Measurements from ENCODE around the gene MRPS27.

MRPS27 gene

DNA sequence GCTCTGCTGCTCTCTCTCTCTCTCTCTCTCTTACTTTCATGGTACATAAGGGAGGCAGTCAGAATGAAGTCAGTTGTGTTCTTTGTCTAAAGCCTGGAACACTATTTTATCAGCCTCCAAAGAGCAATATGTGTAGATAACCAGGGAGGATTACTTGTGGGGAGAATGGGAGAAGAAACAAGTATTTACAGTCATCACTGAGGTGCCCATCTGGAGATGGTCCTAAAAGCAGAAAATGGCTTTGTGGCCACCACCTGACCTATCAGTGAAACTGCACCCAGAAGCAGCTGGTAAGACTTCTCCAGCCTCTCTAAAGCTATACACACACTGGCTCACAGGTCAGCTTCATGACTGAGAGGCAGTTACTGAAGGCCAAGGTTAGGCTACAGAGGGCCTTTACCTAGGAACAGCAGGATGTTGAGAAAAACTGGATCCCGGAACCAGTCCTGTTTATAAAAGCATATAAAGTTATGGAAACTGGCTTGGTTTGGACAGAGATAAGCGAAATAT, 75.1 kb downstream of the MRPS27 start:
- H3K4me1 Mint-ChIP-seq = peaks cover 53% of the 10 kb centered on the region
- H3K9me3 Mint-ChIP-seq = no peaks in the 10 kb centered on the region
- no peak overlapping the region for H3K4me3 Mint-ChIP-seq
- H3K27ac Mint-ChIP-seq = peak overlapping the region; percentile 68
- TF ChIP-seq, protein P1, sequence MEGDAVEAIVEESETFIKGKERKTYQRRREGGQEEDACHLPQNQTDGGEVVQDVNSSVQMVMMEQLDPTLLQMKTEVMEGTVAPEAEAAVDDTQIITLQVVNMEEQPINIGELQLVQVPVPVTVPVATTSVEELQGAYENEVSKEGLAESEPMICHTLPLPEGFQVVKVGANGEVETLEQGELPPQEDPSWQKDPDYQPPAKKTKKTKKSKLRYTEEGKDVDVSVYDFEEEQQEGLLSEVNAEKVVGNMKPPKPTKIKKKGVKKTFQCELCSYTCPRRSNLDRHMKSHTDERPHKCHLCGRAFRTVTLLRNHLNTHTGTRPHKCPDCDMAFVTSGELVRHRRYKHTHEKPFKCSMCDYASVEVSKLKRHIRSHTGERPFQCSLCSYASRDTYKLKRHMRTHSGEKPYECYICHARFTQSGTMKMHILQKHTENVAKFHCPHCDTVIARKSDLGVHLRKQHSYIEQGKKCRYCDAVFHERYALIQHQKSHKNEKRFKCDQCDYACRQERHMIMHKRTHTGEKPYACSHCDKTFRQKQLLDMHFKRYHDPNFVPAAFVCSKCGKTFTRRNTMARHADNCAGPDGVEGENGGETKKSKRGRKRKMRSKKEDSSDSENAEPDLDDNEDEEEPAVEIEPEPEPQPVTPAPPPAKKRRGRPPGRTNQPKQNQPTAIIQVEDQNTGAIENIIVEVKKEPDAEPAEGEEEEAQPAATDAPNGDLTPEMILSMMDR (IDR thresholded peaks at IDR 0.05) = peak; percentile 40
- no peaks in the 10 kb centered on the region for H3K27me3 Mint-ChIP-seq (ENCODE audit: low read depth, poor library complexity)
- peak; percentile 16 for DNase-seq
- H3K36me3 Mint-ChIP-seq (ENCODE audit: low read depth) = peaks cover under 1% of the 10 kb centered on the region

DNA sequence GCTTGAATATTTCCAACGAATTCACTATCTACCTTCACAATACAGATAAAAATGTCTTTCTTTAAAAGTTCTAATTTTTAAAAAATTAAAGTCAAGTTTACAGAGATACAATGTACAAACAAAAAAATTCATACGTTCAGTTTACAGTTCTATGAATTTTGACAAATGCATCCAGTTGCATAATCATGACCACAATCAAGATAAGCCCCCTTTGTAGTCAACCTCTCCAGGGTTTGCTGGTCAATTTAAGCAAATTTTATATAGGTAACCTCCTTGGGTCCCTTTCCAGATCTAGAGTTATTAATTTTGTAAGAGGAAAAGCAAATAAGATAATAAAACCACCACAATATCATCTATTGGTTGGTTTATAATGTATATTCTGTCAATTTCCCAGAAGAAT, 76.3 kb downstream of the MRPS27 start:
- H3K36me3 Mint-ChIP-seq (ENCODE audit: low read depth) = no peaks in the 10 kb centered on the region
- DNase-seq = no peak
- H3K27ac Mint-ChIP-seq = peak overlapping the region; percentile 36
- peaks cover 62% of the 10 kb centered on the region for H3K4me1 Mint-ChIP-seq
- H3K27me3 Mint-ChIP-seq (ENCODE audit: low read depth, poor library complexity) = no peaks in the 10 kb centered on the region
- H3K4me3 Mint-ChIP-seq = no peak overlapping the region
- TF ChIP-seq, protein P1 (IDR thresholded peaks at IDR 0.05) = no peak
- H3K9me3 Mint-ChIP-seq = no peaks in the 10 kb centered on the region

DNA sequence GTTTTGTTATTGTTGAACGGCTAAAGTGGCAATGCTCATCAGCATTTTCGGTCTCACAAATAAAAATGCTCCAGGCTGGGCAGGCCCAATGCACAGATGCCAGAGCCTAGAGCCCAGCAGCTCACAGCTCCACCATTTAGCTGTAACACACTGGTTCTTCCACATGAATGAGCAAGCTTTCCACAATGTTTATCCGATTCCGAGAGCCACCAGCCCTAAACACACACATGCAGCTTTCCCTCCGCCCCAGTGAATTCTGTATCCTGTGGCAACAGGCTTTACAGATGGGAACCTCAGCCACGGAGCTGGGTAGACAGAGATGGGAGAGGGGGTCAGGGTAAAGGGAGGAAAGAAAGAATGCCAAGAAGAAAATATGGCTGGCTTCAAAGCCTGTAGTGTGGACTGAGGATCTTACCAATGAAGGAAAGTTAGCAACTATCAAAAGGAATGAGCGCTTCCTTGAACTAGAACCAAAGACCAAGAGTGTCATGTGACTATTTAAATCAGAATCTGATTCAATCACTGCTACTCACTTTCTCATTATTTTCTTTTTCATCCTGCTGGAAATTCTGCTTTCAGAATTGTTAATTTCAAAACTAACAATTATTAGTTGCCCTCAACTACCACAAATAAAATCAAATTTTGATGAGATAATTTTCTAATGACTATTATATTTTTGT, 77.1 kb downstream of the MRPS27 start:
- TF ChIP-seq, protein P1 (IDR thresholded peaks at IDR 0.05) = no peak
- Mint-ChIP-seq H3K36me3 (ENCODE audit: low read depth) (no peaks in the 10 kb centered on the region), H3K4me3 (peak overlapping the region; percentile 43), H3K27me3 (ENCODE audit: low read depth, poor library complexity) (no peaks in the 10 kb centered on the region), H3K4me1 (peaks cover 70% of the 10 kb centered on the region), H3K27ac (peak overlapping the region; percentile 68), H3K9me3 (no peaks in the 10 kb centered on the region)
- DNase-seq = peak; percentile 27

DNA sequence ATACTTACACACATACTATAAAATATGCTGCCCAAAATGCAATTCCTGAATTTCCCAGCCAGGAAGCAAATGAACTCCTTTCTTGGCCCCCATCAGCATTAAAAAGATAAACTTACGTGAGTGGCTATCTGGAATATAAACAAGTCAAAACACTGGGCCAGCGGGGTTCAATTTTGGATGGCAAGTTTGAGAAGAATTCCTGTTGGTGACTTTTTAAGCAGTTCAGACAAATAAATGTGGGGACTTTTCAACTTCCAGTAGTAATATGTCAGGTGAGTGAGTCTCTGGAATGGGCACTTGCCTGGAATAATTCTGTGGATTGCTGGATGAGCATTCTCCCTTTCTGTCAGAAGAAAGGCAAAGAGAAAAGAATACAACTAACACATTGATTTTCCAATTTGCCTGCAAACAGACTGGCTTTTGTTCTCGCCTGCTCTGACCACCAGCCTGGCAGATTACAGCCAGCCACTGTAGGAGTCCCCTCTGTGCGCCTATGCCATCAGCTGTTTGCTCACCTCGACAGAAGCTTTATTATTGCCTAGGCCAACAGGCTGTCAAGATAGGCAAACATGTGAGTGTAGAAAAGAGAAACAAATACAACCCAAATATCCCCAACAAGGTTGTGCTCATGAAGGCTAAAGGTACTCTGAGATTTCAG, 78.6 kb downstream of the MRPS27 start:
- DNase-seq = no peak
- Mint-ChIP-seq H3K27ac (peak overlapping the region; percentile 70), H3K4me1 (peaks cover 75% of the 10 kb centered on the region), H3K4me3 (no peak overlapping the region), H3K36me3 (ENCODE audit: low read depth) (peaks cover 11% of the 10 kb centered on the region), H3K27me3 (ENCODE audit: low read depth, poor library complexity) (no peaks in the 10 kb centered on the region), H3K9me3 (no peaks in the 10 kb centered on the region)
- TF ChIP-seq, protein P1 (IDR thresholded peaks at IDR 0.05) = no peak

DNA sequence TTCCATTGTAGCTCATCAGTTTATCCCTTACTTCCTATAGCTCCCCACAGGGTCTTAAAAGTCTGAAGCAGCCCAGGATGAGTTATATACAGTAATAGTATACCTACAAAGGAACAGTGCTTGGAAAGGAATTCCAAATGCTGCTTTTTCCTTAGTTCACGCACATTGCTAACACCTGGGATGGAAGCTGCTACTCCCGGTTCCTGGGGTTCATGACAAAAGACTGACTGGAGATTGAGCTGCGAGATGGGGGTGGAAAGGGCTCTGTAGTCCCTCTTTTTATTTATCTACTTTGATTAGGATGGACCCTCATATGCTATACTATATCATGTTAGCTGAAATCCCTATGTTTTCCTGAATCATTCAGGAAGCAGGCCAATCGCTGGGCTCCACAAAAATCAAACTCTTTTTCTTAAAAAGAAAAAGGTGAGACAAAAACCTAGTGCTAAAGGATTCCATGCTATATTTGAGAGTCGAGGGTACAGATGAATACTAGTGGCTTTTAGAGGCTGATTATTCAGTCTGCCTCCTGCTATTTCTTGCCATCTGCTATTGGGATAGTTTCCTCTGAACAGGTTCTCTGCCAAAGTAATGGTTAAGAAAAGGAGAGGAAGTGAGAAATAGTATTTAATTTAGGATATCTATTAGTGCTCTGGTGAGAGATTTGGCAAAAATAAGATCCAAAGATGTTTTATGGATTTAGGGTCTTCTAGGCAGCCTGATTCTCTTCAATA, 81.2 kb downstream of the MRPS27 start:
- Mint-ChIP-seq H3K27ac (peak overlapping the region; percentile 91), H3K4me3 (no peak overlapping the region), H3K27me3 (ENCODE audit: low read depth, poor library complexity) (no peaks in the 10 kb centered on the region), H3K9me3 (no peaks in the 10 kb centered on the region), H3K36me3 (ENCODE audit: low read depth) (peaks cover 14% of the 10 kb centered on the region), H3K4me1 (peaks cover 81% of the 10 kb centered on the region)
- no peak for DNase-seq
- TF ChIP-seq, protein P1 (IDR thresholded peaks at IDR 0.05) = no peak

All from nephron progenitor cell (in vitro differentiated cells).